ENCODE measurements around the gene CLEC19A. TPM values are rescaled to one million over a fixed set of nuclear protein-coding genes. Genes with fewer than 3 reads are reported as not detected.

The CLEC19A gene
- total RNA-seq, 1 donor from 2014 or later, result not detected

GRCh38 chr16:19329932-19330331, 44.4 kb downstream of the CLEC19A start:
- Mint-ChIP-seq H3K9me3 (peaks cover 9% of the 10 kb centered on the region), H3K27ac (no peak overlapping the region), H3K4me3 (no peak overlapping the region), H3K27me3 (no peaks in the 10 kb centered on the region), H3K36me3 (ENCODE audit: low read depth) (no peaks in the 10 kb centered on the region), H3K4me1 (no peaks in the 10 kb centered on the region)
- no peak for ATAC-seq (ENCODE audit: low read depth)
- ChIA-PET CTCF (no interaction called here), POLR2A (no interaction called here)
- no peak for TF ChIP-seq CTCF (IDR thresholded peaks at IDR 0.05)
- no peak for DNase-seq
- intact Hi-C loops (cut with micrococcal nuclease), result no loop called here

GRCh38 chr16:19330841-19331397, 45.4 kb downstream of the CLEC19A start:
- no peak for TF ChIP-seq CTCF (IDR thresholded peaks at IDR 0.05)
- POLR2A ChIA-PET, result no interaction called here
- Mint-ChIP-seq H3K4me1 (no peaks in the 10 kb centered on the region), H3K27me3 (no peaks in the 10 kb centered on the region), H3K4me3 (no peak overlapping the region), H3K9me3 (peaks cover 9% of the 10 kb centered on the region), H3K36me3 (ENCODE audit: low read depth) (no peaks in the 10 kb centered on the region), H3K27ac (no peak overlapping the region)
- intact Hi-C loops (cut with micrococcal nuclease), result no loop called here
- no peak for ATAC-seq (ENCODE audit: low read depth)
- DNase-seq, result no peak
- CTCF ChIA-PET, result no interaction called here

- Mint-ChIP-seq H3K27ac (no peak overlapping the region), H3K27me3 (no peaks in the 10 kb centered on the region), H3K9me3 (peaks cover 9% of the 10 kb centered on the region), H3K4me3 (no peak overlapping the region), H3K4me1 (no peaks in the 10 kb centered on the region), H3K36me3 (ENCODE audit: low read depth) (no peaks in the 10 kb centered on the region)
- DNase-seq (no peak), ATAC-seq (ENCODE audit: low read depth) (no peak)
- TF ChIP-seq CTCF (IDR thresholded peaks at IDR 0.05), result no peak
- intact Hi-C loops (cut with micrococcal nuclease), result no loop called here
- POLR2A ChIA-PET, result no interaction called here
- CTCF ChIA-PET, result no interaction called here
Measured at GRCh38 chr16:19331794-19332193, 46.3 kb downstream of the CLEC19A start.

GRCh38 chr16:19338335-19338734, 52.8 kb downstream of the CLEC19A start:
- no peak for TF ChIP-seq CTCF (IDR thresholded peaks at IDR 0.05)
- Mint-ChIP-seq H3K9me3 (peaks cover 3% of the 10 kb centered on the region), H3K27ac (no peak overlapping the region), H3K36me3 (ENCODE audit: low read depth) (no peaks in the 10 kb centered on the region), H3K4me1 (no peaks in the 10 kb centered on the region), H3K27me3 (peaks cover 2% of the 10 kb centered on the region), H3K4me3 (no peak overlapping the region)
- POLR2A ChIA-PET, result interaction anchor here (0.7 kb wide), 1 partner anchor 129 kb away, joined by 5 read pairs; no protein-coding TSS in a partner anchor
- DNase-seq, result no peak
- intact Hi-C loops (cut with micrococcal nuclease), result no loop called here
- no peak for ATAC-seq (ENCODE audit: low read depth)
- CTCF ChIA-PET, result no interaction called here

GRCh38 chr16:19344224-19344801, 58.8 kb downstream of the CLEC19A start:
- no peak for TF ChIP-seq CTCF (IDR thresholded peaks at IDR 0.05)
- peaks cover 17% of the 10 kb centered on the region for H3K27me3 Mint-ChIP-seq
- ATAC-seq (ENCODE audit: low read depth), result no peak
- no peaks in the 10 kb centered on the region for H3K4me1 Mint-ChIP-seq
- H3K9me3 Mint-ChIP-seq, result peaks cover 3% of the 10 kb centered on the region
- H3K27ac Mint-ChIP-seq, result no peak overlapping the region
- no peaks in the 10 kb centered on the region for H3K36me3 Mint-ChIP-seq (ENCODE audit: low read depth)
- ChIA-PET POLR2A (no interaction called here), CTCF (no interaction called here)
- intact Hi-C loops (cut with micrococcal nuclease), result loop anchor here (10.0 kb wide), 1 partner anchor 50 kb away; no protein-coding TSS in a partner anchor
- no peak for DNase-seq
- H3K4me3 Mint-ChIP-seq, result no peak overlapping the region

Data from activated B cell treated with CpG ODN at 0.5 μM for 24 hours (primary cell).